ENCODE data around the gene SLC35F3. TPM values are rescaled to one million over a fixed set of nuclear protein-coding genes. Genes with fewer than 3 reads are reported as not detected.

The SLC35F3 gene
- total RNA-seq, 1 experiment from 2014 or later = 0.94 TPM

DNA sequence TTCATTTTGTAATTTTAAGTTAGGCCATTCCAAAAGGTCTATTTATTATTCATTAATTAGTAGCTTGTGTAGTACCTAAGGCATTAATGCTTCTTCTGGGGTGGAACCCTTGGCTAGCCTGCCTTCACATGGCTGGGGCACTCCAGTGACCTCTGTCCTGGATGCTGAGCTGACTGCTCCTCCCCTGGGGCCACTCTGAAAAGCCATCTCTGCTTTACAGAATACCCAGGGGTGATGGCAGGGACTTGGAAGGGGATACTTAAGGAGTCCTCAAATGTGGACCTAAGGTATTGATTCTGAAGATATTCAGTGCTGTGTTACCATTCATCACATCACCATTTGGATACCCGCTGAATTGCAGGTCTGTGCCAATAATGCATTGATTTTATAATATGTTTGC lies 281.0 kb downstream of the SLC35F3 start (continued):
- TF ChIP-seq, protein P1, sequence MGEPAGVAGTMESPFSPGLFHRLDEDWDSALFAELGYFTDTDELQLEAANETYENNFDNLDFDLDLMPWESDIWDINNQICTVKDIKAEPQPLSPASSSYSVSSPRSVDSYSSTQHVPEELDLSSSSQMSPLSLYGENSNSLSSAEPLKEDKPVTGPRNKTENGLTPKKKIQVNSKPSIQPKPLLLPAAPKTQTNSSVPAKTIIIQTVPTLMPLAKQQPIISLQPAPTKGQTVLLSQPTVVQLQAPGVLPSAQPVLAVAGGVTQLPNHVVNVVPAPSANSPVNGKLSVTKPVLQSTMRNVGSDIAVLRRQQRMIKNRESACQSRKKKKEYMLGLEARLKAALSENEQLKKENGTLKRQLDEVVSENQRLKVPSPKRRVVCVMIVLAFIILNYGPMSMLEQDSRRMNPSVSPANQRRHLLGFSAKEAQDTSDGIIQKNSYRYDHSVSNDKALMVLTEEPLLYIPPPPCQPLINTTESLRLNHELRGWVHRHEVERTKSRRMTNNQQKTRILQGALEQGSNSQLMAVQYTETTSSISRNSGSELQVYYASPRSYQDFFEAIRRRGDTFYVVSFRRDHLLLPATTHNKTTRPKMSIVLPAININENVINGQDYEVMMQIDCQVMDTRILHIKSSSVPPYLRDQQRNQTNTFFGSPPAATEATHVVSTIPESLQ (CRISPR knock-in tag; IDR thresholded peaks at IDR 0.05) = no peak
- TF ChIP-seq, protein P2, sequence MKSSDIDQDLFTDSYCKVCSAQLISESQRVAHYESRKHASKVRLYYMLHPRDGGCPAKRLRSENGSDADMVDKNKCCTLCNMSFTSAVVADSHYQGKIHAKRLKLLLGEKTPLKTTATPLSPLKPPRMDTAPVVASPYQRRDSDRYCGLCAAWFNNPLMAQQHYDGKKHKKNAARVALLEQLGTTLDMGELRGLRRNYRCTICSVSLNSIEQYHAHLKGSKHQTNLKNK (CRISPR knock-in tag; IDR thresholded peaks at IDR 0.05) = no peak
- no peak for TF ChIP-seq MXD4 (CRISPR knock-in tag; IDR thresholded peaks at IDR 0.05; ENCODE audit: borderline replicate concordance)
- TF ChIP-seq, protein P3, sequence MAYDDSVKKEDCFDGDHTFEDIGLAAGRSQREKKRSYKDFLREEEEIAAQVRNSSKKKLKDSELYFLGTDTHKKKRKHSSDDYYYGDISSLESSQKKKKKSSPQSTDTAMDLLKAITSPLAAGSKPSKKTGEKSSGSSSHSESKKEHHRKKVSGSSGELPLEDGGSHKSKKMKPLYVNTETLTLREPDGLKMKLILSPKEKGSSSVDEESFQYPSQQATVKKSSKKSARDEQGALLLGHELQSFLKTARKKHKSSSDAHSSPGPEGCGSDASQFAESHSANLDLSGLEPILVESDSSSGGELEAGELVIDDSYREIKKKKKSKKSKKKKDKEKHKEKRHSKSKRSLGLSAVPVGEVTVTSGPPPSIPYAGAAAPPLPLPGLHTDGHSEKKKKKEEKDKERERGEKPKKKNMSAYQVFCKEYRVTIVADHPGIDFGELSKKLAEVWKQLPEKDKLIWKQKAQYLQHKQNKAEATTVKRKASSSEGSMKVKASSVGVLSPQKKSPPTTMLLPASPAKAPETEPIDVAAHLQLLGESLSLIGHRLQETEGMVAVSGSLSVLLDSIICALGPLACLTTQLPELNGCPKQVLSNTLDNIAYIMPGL (CRISPR knock-in tag; IDR thresholded peaks at IDR 0.05) = no peak
- TF ChIP-seq, protein P4, sequence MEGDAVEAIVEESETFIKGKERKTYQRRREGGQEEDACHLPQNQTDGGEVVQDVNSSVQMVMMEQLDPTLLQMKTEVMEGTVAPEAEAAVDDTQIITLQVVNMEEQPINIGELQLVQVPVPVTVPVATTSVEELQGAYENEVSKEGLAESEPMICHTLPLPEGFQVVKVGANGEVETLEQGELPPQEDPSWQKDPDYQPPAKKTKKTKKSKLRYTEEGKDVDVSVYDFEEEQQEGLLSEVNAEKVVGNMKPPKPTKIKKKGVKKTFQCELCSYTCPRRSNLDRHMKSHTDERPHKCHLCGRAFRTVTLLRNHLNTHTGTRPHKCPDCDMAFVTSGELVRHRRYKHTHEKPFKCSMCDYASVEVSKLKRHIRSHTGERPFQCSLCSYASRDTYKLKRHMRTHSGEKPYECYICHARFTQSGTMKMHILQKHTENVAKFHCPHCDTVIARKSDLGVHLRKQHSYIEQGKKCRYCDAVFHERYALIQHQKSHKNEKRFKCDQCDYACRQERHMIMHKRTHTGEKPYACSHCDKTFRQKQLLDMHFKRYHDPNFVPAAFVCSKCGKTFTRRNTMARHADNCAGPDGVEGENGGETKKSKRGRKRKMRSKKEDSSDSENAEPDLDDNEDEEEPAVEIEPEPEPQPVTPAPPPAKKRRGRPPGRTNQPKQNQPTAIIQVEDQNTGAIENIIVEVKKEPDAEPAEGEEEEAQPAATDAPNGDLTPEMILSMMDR (IDR thresholded peaks at IDR 0.05) = no peak
- TF ChIP-seq, protein P5, sequence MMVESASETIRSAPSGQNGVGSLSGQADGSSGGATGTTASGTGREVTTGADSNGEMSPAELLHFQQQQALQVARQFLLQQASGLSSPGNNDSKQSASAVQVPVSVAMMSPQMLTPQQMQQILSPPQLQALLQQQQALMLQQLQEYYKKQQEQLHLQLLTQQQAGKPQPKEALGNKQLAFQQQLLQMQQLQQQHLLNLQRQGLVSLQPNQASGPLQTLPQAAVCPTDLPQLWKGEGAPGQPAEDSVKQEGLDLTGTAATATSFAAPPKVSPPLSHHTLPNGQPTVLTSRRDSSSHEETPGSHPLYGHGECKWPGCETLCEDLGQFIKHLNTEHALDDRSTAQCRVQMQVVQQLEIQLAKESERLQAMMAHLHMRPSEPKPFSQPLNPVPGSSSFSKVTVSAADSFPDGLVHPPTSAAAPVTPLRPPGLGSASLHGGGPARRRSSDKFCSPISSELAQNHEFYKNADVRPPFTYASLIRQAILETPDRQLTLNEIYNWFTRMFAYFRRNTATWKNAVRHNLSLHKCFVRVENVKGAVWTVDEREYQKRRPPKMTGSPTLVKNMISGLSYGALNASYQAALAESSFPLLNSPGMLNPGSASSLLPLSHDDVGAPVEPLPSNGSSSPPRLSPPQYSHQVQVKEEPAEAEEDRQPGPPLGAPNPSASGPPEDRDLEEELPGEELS (CRISPR knock-in tag; IDR thresholded peaks at IDR 0.05) = no peak
- TF ChIP-seq, protein P6, sequence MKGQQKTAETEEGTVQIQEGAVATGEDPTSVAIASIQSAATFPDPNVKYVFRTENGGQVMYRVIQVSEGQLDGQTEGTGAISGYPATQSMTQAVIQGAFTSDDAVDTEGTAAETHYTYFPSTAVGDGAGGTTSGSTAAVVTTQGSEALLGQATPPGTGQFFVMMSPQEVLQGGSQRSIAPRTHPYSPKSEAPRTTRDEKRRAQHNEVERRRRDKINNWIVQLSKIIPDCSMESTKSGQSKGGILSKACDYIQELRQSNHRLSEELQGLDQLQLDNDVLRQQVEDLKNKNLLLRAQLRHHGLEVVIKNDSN (CRISPR knock-in tag; IDR thresholded peaks at IDR 0.05) = no peak

DNA sequence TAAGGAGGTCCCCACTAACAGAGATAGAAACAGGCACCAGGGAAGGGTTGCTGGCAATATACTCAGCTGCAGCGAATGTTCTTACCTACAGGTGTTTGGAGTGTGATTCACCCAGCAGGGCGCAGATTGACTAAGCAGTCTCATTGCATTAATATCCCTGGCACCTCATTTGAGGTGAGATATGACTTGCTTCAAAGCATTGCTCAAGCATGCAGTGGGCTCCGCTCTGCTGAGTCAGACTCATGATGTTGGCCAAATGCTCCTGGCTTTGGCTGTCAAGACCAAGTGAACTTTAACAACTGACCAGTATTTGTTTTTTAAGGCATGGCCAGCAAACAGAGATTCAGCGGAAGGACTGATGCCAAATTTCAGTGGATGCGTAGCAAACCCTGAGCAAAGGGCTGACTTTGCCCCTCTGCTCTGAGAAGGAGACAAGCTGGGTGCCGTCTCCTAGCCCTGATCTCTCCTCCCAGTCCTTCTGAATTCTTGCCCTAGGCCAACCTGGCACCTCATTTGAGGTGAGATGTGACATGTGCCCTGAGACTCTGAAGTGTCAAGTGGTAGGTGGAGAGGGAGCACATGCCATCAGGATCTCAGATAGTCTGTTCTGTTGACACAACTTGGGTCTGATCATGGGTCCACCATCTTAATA lies 281.7 kb downstream of the SLC35F3 start:
- DNase-seq (ENCODE audit: low spot score) (no peak), ATAC-seq (no peak)
- peaks cover 8% of the 10 kb centered on the region for H3K4me1 Mint-ChIP-seq
- peaks cover 12% of the 10 kb centered on the region for H3K9me3 Mint-ChIP-seq
- CTCF ChIA-PET = interaction anchor here (1.2 kb wide), 1 partner anchor 60 kb away, joined by 4 read pairs; no protein-coding TSS in a partner anchor
- H3K27ac Mint-ChIP-seq = no peak overlapping the region
- peaks cover 5% of the 10 kb centered on the region for H3K27me3 Mint-ChIP-seq (ENCODE audit: low read depth)
- POLR2A ChIA-PET = no interaction called here
- no peaks in the 10 kb centered on the region for H3K36me3 Mint-ChIP-seq
- no peak overlapping the region for H3K4me3 Mint-ChIP-seq
- no peak for TF ChIP-seq ZNF263 (CRISPR knock-in tag; IDR thresholded peaks at IDR 0.05; ENCODE audit: low read depth)
- TF ChIP-seq, protein P7, sequence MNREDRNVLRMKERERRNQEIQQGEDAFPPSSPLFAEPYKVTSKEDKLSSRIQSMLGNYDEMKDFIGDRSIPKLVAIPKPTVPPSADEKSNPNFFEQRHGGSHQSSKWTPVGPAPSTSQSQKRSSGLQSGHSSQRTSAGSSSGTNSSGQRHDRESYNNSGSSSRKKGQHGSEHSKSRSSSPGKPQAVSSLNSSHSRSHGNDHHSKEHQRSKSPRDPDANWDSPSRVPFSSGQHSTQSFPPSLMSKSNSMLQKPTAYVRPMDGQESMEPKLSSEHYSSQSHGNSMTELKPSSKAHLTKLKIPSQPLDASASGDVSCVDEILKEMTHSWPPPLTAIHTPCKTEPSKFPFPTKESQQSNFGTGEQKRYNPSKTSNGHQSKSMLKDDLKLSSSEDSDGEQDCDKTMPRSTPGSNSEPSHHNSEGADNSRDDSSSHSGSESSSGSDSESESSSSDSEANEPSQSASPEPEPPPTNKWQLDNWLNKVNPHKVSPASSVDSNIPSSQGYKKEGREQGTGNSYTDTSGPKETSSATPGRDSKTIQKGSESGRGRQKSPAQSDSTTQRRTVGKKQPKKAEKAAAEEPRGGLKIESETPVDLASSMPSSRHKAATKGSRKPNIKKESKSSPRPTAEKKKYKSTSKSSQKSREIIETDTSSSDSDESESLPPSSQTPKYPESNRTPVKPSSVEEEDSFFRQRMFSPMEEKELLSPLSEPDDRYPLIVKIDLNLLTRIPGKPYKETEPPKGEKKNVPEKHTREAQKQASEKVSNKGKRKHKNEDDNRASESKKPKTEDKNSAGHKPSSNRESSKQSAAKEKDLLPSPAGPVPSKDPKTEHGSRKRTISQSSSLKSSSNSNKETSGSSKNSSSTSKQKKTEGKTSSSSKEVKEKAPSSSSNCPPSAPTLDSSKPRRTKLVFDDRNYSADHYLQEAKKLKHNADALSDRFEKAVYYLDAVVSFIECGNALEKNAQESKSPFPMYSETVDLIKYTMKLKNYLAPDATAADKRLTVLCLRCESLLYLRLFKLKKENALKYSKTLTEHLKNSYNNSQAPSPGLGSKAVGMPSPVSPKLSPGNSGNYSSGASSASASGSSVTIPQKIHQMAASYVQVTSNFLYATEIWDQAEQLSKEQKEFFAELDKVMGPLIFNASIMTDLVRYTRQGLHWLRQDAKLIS (CRISPR knock-in tag; IDR thresholded peaks at IDR 0.05; ENCODE audit: borderline replicate concordance) = no peak
- no peak for TF ChIP-seq IRF2 (CRISPR knock-in tag; IDR thresholded peaks at IDR 0.05; ENCODE audit: borderline replicate concordance, low read depth)
- no peak for TF ChIP-seq SP1 (CRISPR knock-in tag; conservative IDR thresholded peaks at IDR 0.05)
- TF ChIP-seq, protein P6 (CRISPR knock-in tag; IDR thresholded peaks at IDR 0.05) = no peak
- TF ChIP-seq GABPB1 (CRISPR knock-in tag; IDR thresholded peaks at IDR 0.05) = no peak
- TF ChIP-seq ZNF219 (CRISPR knock-in tag; IDR thresholded peaks at IDR 0.05; ENCODE audit: borderline replicate concordance) = no peak
- no peak for TF ChIP-seq ZNF416 (CRISPR knock-in tag; IDR thresholded peaks at IDR 0.05)
- TF ChIP-seq KAT7 (CRISPR knock-in tag; IDR thresholded peaks at IDR 0.05; ENCODE audit: borderline replicate concordance) = no peak
- TF ChIP-seq JAZF1 (CRISPR knock-in tag; IDR thresholded peaks at IDR 0.05) = no peak
- no peak for TF ChIP-seq CBFB (CRISPR knock-in tag; IDR thresholded peaks at IDR 0.05; ENCODE audit: low read depth)
- TF ChIP-seq CREM (CRISPR knock-in tag; IDR thresholded peaks at IDR 0.05) = no peak
- TF ChIP-seq HMGA2 (CRISPR knock-in tag; IDR thresholded peaks at IDR 0.05) = no peak
- TF ChIP-seq GTF2I (CRISPR knock-in tag; conservative IDR thresholded peaks at IDR 0.05) = no peak
- no peak for TF ChIP-seq ELF4 (CRISPR knock-in tag; IDR thresholded peaks at IDR 0.05; ENCODE audit: low read depth)
